Measurements from ENCODE around the gene SLC6A5. TPM values are rescaled to one million over a fixed set of nuclear protein-coding genes. Genes with fewer than 3 reads are reported as not detected.

The SLC6A5 gene
- total and polyA plus RNA-seq, 2 experiments from 2014 or later = 0.03 TPM; not detected in 1

- Histone ChIP-seq H3K4me2 (peak overlapping the region; percentile 70), H3K36me3 (replicated peaks; ENCODE audit: insufficient read depth, low read depth) (no peaks in the 10 kb centered on the region)
Measured at GRCh38 chr11:20597680-20598484, 1.5 kb upstream of the SLC6A5 start.

GRCh38 chr11:20598492-20598891, 916 bp upstream of the SLC6A5 start:
- Histone ChIP-seq H3K27me3 (peaks cover 93% of the 10 kb centered on the region), H2AFZ (no peak overlapping the region), H3K4me2 (no peak overlapping the region)

More at GRCh38 chr11:20597680-20598484, 1.5 kb upstream of the SLC6A5 start:
- peaks cover 93% of the 10 kb centered on the region for H3K27me3 ChIP-seq
- H3K9me2 ChIP-seq (replicated peaks; ENCODE audit: insufficient read depth) = no peaks in the 10 kb centered on the region
- WGBS (ENCODE audit: low lambda C conversion rate, missing lambda C conversion rate) = 6% methylated on average over 47 of the region's 48 CpGs
- H3K27ac ChIP-seq = no peak overlapping the region
- H3K9me3 ChIP-seq (ENCODE audit: low read depth) = no peaks in the 10 kb centered on the region
- no peak overlapping the region for H2AFZ ChIP-seq
- no peaks in the 10 kb centered on the region for H3K79me2 ChIP-seq
- H4K20me1 ChIP-seq (ENCODE audit: insufficient read depth, poor library complexity, severe bottlenecking) = no peaks in the 10 kb centered on the region
- H3K4me3 ChIP-seq = no peak overlapping the region
- TF ChIP-seq EZH2phosphoT487 (IDR thresholded peaks at IDR 0.05; ENCODE audit: low read depth, severe bottlenecking, unreplicated experiment) (peak; percentile 33), CTCF (IDR thresholded peaks at IDR 0.05; ENCODE audit: poor library complexity) (no peak), EZH2 (IDR thresholded peaks at IDR 0.05; ENCODE audit: borderline replicate concordance) (peak; percentile 70)
- no peaks in the 10 kb centered on the region for H3K4me1 ChIP-seq (ENCODE audit: insufficient read depth)
- no peak for DNase-seq (ENCODE audit: low spot score)

GRCh38 chr11:20600020-20600346, 575 bp downstream of the SLC6A5 start:
- Histone ChIP-seq H2AFZ (no peak overlapping the region), H3K36me3 (replicated peaks; ENCODE audit: insufficient read depth, low read depth) (no peaks in the 10 kb centered on the region), H3K4me3 (no peak overlapping the region), H3K79me2 (no peaks in the 10 kb centered on the region), H3K27ac (no peak overlapping the region), H3K4me2 (no peak overlapping the region), H3K27me3 (peaks cover 90% of the 10 kb centered on the region), H3K4me1 (ENCODE audit: insufficient read depth) (no peaks in the 10 kb centered on the region), H3K9me3 (ENCODE audit: low read depth) (no peaks in the 10 kb centered on the region), H4K20me1 (ENCODE audit: insufficient read depth, poor library complexity, severe bottlenecking) (no peaks in the 10 kb centered on the region), H3K9me2 (replicated peaks; ENCODE audit: insufficient read depth) (no peaks in the 10 kb centered on the region)
- 32% methylated on average over 10 of the region's 10 CpGs for WGBS (ENCODE audit: low lambda C conversion rate, missing lambda C conversion rate)
- no peak for DNase-seq (ENCODE audit: low spot score)
- no peak for TF ChIP-seq EZH2phosphoT487 (IDR thresholded peaks at IDR 0.05; ENCODE audit: low read depth, severe bottlenecking, unreplicated experiment)
- no peak for TF ChIP-seq CTCF (IDR thresholded peaks at IDR 0.05; ENCODE audit: poor library complexity)
- no peak for TF ChIP-seq EZH2 (IDR thresholded peaks at IDR 0.05; ENCODE audit: borderline replicate concordance)

More at GRCh38 chr11:20598492-20598891, 916 bp upstream of the SLC6A5 start:
- Histone ChIP-seq H4K20me1 (ENCODE audit: insufficient read depth, poor library complexity, severe bottlenecking) (no peaks in the 10 kb centered on the region), H3K4me3 (no peak overlapping the region), H3K36me3 (replicated peaks; ENCODE audit: insufficient read depth, low read depth) (no peaks in the 10 kb centered on the region), H3K79me2 (no peaks in the 10 kb centered on the region), H3K9me3 (ENCODE audit: low read depth) (no peaks in the 10 kb centered on the region), H3K9me2 (replicated peaks; ENCODE audit: insufficient read depth) (no peaks in the 10 kb centered on the region), H3K4me1 (ENCODE audit: insufficient read depth) (no peaks in the 10 kb centered on the region), H3K27ac (no peak overlapping the region)
- no peak for DNase-seq (ENCODE audit: low spot score)
- 26% methylated on average over 11 of the region's 11 CpGs for WGBS (ENCODE audit: low lambda C conversion rate, missing lambda C conversion rate)
- no peak for TF ChIP-seq EZH2 (IDR thresholded peaks at IDR 0.05; ENCODE audit: borderline replicate concordance)
- TF ChIP-seq EZH2phosphoT487 (IDR thresholded peaks at IDR 0.05; ENCODE audit: low read depth, severe bottlenecking, unreplicated experiment) = no peak
- TF ChIP-seq CTCF (IDR thresholded peaks at IDR 0.05; ENCODE audit: poor library complexity) = no peak

Data from hepatocyte (in vitro differentiated cells).